Ishikawa (cell line): ENCODE results near the gene ERCC6L2.

Source experiments
- CEBPB ChIP-seq: IDR thresholded peaks from 2 replicates; pipeline ENCODE4 v1.6.1; 2012
- EP300 ChIP-seq: IDR thresholded peaks from 2 replicates; pipeline ENCODE4 v1.6.1; 2012; ENCODE audit warnings: borderline replicate concordance
- FOXM1 ChIP-seq: IDR thresholded peaks from 2 replicates; pipeline ENCODE4 v1.6.1; 2012; ENCODE audit warnings: low read depth, borderline replicate concordance
- RAD21 ChIP-seq: IDR thresholded peaks from 2 replicates; pipeline ENCODE4 v1.6.1; 2012; ENCODE audit warnings: low read depth
- TAF1 ChIP-seq: IDR thresholded peaks from 2 replicates; pipeline ENCODE4 v1.6.1; 2012; ENCODE audit warnings: low read depth, mild to moderate bottlenecking
- TCF12 ChIP-seq: IDR thresholded peaks from 2 replicates; pipeline ENCODE4 v1.6.1; 2012; ENCODE audit warnings: low read depth
- YY1 ChIP-seq: IDR thresholded peaks from 2 replicates; pipeline ENCODE4 v1.6.1; 2012; ENCODE audit warnings: low read depth
- TF ChIP-seq, protein P1 (sequence below): IDR thresholded peaks from 2 replicates; pipeline ENCODE4 v1.6.1; 2012
- TF ChIP-seq, protein P2 (sequence below): IDR thresholded peaks from 2 replicates; pipeline ENCODE4 v1.6.1; 2012
- TF ChIP-seq, protein P3 (sequence below): IDR thresholded peaks from 2 replicates; pipeline ENCODE4 v1.6.1; 2012; ENCODE audit warnings: low read depth, mild to moderate bottlenecking

DNA sequence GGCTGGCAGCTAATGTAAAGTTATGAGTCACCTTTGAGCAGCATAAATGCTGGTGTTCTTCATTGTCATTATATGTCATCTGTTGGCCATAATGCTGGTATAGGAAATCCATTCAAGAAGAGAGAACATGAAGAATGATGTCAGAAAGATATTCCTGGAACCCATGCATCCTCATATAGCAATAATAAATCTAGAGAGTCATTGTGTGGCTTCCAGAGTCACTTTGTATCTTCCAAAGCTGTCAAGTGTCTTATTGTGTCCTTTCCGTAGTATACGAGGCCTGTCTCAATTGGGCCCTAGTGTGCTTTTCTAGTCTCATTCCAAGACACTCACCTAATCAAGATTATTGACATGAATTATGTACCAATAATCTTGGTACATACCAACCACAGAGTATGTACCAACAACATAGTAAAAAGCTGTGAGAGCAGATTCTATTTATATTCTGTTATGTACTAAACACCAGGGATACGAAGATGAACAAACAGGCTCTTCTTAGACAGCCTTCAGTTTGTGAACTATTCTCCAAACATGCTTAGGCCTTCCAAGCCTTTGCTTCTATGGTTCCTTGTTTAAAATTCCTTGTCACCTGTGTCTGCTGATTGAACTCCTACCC, 110.1 kb downstream of the ERCC6L2 start:
- no peak for TF ChIP-seq YY1
- TF ChIP-seq EP300: no peak
- TF ChIP-seq RAD21: no peak
- TF ChIP-seq CEBPB: no peak
- no peak for TF ChIP-seq FOXM1
- no peak for TF ChIP-seq TCF12
- TF ChIP-seq, protein P1, sequence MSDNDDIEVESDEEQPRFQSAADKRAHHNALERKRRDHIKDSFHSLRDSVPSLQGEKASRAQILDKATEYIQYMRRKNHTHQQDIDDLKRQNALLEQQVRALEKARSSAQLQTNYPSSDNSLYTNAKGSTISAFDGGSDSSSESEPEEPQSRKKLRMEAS: no peak
- TF ChIP-seq, protein P2, sequence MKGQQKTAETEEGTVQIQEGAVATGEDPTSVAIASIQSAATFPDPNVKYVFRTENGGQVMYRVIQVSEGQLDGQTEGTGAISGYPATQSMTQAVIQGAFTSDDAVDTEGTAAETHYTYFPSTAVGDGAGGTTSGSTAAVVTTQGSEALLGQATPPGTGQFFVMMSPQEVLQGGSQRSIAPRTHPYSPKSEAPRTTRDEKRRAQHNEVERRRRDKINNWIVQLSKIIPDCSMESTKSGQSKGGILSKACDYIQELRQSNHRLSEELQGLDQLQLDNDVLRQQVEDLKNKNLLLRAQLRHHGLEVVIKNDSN: no peak
- TF ChIP-seq, protein P3, sequence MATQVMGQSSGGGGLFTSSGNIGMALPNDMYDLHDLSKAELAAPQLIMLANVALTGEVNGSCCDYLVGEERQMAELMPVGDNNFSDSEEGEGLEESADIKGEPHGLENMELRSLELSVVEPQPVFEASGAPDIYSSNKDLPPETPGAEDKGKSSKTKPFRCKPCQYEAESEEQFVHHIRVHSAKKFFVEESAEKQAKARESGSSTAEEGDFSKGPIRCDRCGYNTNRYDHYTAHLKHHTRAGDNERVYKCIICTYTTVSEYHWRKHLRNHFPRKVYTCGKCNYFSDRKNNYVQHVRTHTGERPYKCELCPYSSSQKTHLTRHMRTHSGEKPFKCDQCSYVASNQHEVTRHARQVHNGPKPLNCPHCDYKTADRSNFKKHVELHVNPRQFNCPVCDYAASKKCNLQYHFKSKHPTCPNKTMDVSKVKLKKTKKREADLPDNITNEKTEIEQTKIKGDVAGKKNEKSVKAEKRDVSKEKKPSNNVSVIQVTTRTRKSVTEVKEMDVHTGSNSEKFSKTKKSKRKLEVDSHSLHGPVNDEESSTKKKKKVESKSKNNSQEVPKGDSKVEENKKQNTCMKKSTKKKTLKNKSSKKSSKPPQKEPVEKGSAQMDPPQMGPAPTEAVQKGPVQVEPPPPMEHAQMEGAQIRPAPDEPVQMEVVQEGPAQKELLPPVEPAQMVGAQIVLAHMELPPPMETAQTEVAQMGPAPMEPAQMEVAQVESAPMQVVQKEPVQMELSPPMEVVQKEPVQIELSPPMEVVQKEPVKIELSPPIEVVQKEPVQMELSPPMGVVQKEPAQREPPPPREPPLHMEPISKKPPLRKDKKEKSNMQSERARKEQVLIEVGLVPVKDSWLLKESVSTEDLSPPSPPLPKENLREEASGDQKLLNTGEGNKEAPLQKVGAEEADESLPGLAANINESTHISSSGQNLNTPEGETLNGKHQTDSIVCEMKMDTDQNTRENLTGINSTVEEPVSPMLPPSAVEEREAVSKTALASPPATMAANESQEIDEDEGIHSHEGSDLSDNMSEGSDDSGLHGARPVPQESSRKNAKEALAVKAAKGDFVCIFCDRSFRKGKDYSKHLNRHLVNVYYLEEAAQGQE: no peak
- no peak for TF ChIP-seq TAF1
